Nucleus accumbens (tissue), 56 donors: ENCODE results near the gene CLCF1.

Source experiments
- DNase-seq, 56 donors: peaks; one replicate each; lab custom pipeline; 2025; lab: John Stamatoyannopoulos, UW

The CLCF1 gene

GRCh38 chr11:67376873-67377808 lies 3.7 kb upstream of the CLCF1 start:
- DNase-seq, result no peak

GRCh38 chr11:67376063-67376820 lies 2.8 kb upstream of the CLCF1 start:
- DNase-seq, result no peak

- DNase-seq, result no peak
Measured at GRCh38 chr11:67375320-67376055, 2.1 kb upstream of the CLCF1 start.

- no peak for DNase-seq
Measured at GRCh38 chr11:67374571-67375281, 1.3 kb upstream of the CLCF1 start.

GRCh38 chr11:67373648-67374570 lies 511 bp upstream of the CLCF1 start:
- peak in 13 of 56 donors; percentile 21 to 85 (median 33) for DNase-seq

GRCh38 chr11:67372321-67372992 lies 941 bp downstream of the CLCF1 start:
- DNase-seq, result peak in 1 of 56 donors; percentile 33

- no peak for DNase-seq
Measured at GRCh38 chr11:67371911-67372320, 1.5 kb downstream of the CLCF1 start.

- no peak for DNase-seq
Measured at GRCh38 chr11:67371189-67371910, 2.0 kb downstream of the CLCF1 start.

- DNase-seq, result no peak
Measured at GRCh38 chr11:67370351-67371076, 2.9 kb downstream of the CLCF1 start.

- DNase-seq, result no peak
Measured at GRCh38 chr11:67369801-67370284, 3.6 kb downstream of the CLCF1 start.

GRCh38 chr11:67369275-67369674 lies 4.1 kb downstream of the CLCF1 start:
- no peak for DNase-seq

GRCh38 chr11:67368621-67369020 lies 4.8 kb downstream of the CLCF1 start:
- DNase-seq, result no peak

- no peak for DNase-seq
Measured at GRCh38 chr11:67367761-67368227, 5.6 kb downstream of the CLCF1 start.

GRCh38 chr11:67366961-67367760 lies 6.2 kb downstream of the CLCF1 start:
- DNase-seq, result no peak

- no peak for DNase-seq
Measured at GRCh38 chr11:67366546-67366945, 6.9 kb downstream of the CLCF1 start.
